ENCODE results near the gene PER3. TPM values are rescaled to one million over a fixed set of nuclear protein-coding genes. Genes with fewer than 3 reads are reported as not detected.

PER3 gene
- total RNA-seq, 1 donor, result 35.5 TPM

- no peak overlapping the region for H3K4me3 ChIP-seq (ENCODE audit: low read depth, low read length)
- DNase-seq (ENCODE audit: low read depth), result no peak
- no peak for TF ChIP-seq CTCF (IDR thresholded peaks at IDR 0.05; ENCODE audit: insufficient read depth, low read length)
Observed at GRCh38 chr1:7860130-7860529, 76.0 kb downstream of the PER3 start.

GRCh38 chr1:7861452-7861851 is 77.4 kb downstream of the PER3 start:
- no peak for DNase-seq (ENCODE audit: low read depth)
- H3K4me3 ChIP-seq (ENCODE audit: low read depth, low read length), result no peak overlapping the region
- TF ChIP-seq CTCF (IDR thresholded peaks at IDR 0.05; ENCODE audit: insufficient read depth, low read length), result no peak

GRCh38 chr1:7862211-7863060 is 78.3 kb downstream of the PER3 start:
- no peak for TF ChIP-seq CTCF (IDR thresholded peaks at IDR 0.05; ENCODE audit: insufficient read depth, low read length)
- H3K4me3 ChIP-seq (ENCODE audit: low read depth, low read length), result no peak overlapping the region
- no peak for DNase-seq (ENCODE audit: low read depth)

- no peak for DNase-seq (ENCODE audit: low read depth)
- H3K4me3 ChIP-seq (ENCODE audit: low read depth, low read length), result no peak overlapping the region
- TF ChIP-seq CTCF (IDR thresholded peaks at IDR 0.05; ENCODE audit: insufficient read depth, low read length), result no peak
Observed at GRCh38 chr1:7863756-7864328, 79.8 kb downstream of the PER3 start.

- H3K4me3 ChIP-seq (ENCODE audit: low read depth, low read length), result no peak overlapping the region
- no peak for DNase-seq (ENCODE audit: low read depth)
- TF ChIP-seq CTCF (IDR thresholded peaks at IDR 0.05; ENCODE audit: insufficient read depth, low read length), result no peak
Observed at GRCh38 chr1:7865978-7866377, 81.9 kb downstream of the PER3 start.

- no peak for DNase-seq (ENCODE audit: low read depth)
- no peak for TF ChIP-seq CTCF (IDR thresholded peaks at IDR 0.05; ENCODE audit: insufficient read depth, low read length)
- no peak overlapping the region for H3K4me3 ChIP-seq (ENCODE audit: low read depth, low read length)
Observed at GRCh38 chr1:7868070-7868780, 84.1 kb downstream of the PER3 start.

All from fibroblast of the aortic adventitia (primary cell).